Neural progenitor cell (in vitro differentiated cells): ENCODE results near the gene OSBPL1A.

Experiments used
- CTCF ChIP-seq: fragments of 200-600 bp; sonication (generic); IDR thresholded peaks from 2 replicates; pipeline ENCODE4 v1.5.1; 2017; ENCODE audit warnings: antibody characterized with exemption, mild to moderate bottlenecking
- EZH2 ChIP-seq: fragments of 200-600 bp; sonication (generic); IDR thresholded peaks from 2 replicates; pipeline ENCODE4 v1.6.1; 2017; ENCODE audit warnings: antibody characterized with exemption, mild to moderate bottlenecking, moderate library complexity

DNA sequence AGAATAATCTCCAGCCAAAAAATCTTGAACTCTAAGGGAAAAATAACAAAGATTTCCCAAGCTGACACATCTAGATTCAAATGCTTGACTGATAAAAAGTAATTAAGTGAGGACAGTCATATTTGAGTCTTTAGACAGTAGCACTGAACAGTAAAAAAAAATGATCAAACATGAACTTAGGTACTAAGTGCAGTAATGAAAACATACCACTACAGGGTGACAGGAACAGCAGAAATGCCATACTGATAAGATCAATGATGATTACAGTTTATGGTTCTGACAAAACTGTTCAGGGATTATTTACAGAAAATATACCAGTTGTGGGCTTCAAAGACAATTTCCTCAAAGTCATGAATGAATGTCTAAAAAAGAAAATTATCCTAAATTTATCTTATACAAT lies 80.3 kb downstream of the OSBPL1A start:
- TF ChIP-seq EZH2 (no peak), CTCF (no peak)
